Activated CD4-positive, alpha-beta T cell treated with anti-CD3 and anti-CD28 coated beads, Interleukin-2, amount 10 ng/mL, durations not matched to agents 7 days and 5 days (primary cell): ENCODE results near the gene UGT1A4. TPM values are rescaled to one million over a fixed set of nuclear protein-coding genes. Genes with fewer than 3 reads are reported as not detected.

Experiments
- CTCF ChIA-PET: fragments of 350-600 bp; sonication (Branson Sonifier 250); formaldehyde crosslinking; loops from one replicate; lab custom pipeline; 2021; ENCODE audit warnings: antibody characterized with exemption; lab: Charles Lee
- POLR2A ChIA-PET: fragments of 350-600 bp; sonication (Branson Sonifier 250); formaldehyde crosslinking; loops from one replicate; lab custom pipeline; 2021; ENCODE audit warnings: antibody characterized with exemption; lab: Charles Lee
- DNase-seq: peaks from one replicate; pipeline ENCODE4 v3.0.0-alpha.2; 2020
- H3K27ac Mint-ChIP-seq: one replicate; pipeline ENCODE4 v1.8.0; 2021; ENCODE audit warnings: mild to moderate bottlenecking, moderate library complexity, mixed read lengths
- H3K27me3 Mint-ChIP-seq: one replicate; pipeline ENCODE4 v1.8.0; 2021; ENCODE audit warnings: mixed read lengths
- H3K36me3 Mint-ChIP-seq: one replicate; pipeline ENCODE4 v1.8.0; 2021; ENCODE audit warnings: low read depth, mixed read lengths
- H3K4me1 Mint-ChIP-seq: one replicate; pipeline ENCODE4 v1.8.0; 2021; ENCODE audit warnings: mixed read lengths
- H3K4me3 Mint-ChIP-seq: one replicate; pipeline ENCODE4 v1.8.0; 2021; ENCODE audit warnings: mild to moderate bottlenecking, moderate library complexity, mixed read lengths
- H3K9me3 Mint-ChIP-seq: one replicate; pipeline ENCODE4 v1.8.0; 2021; ENCODE audit warnings: mixed read lengths
- total RNA-seq, 2 experiments: library from RNA; stranded (reverse); gene quantifications; one replicate each; pipeline ENCODE4 v1.2.3, GENCODE V29; 2021

UGT1A4 gene
- total RNA-seq, 2 experiments from 2014 or later = not detected

- Mint-ChIP-seq H3K9me3 (no peaks in the 10 kb centered on the region), H3K4me1 (no peaks in the 10 kb centered on the region), H3K4me3 (no peak overlapping the region), H3K27me3 (peaks cover 21% of the 10 kb centered on the region), H3K27ac (no peak overlapping the region), H3K36me3 (no peaks in the 10 kb centered on the region)
- ChIA-PET CTCF (no interaction called here), POLR2A (no interaction called here)
- no peak for DNase-seq
Measured at GRCh38 chr2:233764264-233764663, 45.7 kb downstream of the UGT1A4 start.

- Mint-ChIP-seq H3K36me3 (no peaks in the 10 kb centered on the region), H3K9me3 (no peaks in the 10 kb centered on the region), H3K27ac (no peak overlapping the region), H3K27me3 (peaks cover 22% of the 10 kb centered on the region), H3K4me1 (no peaks in the 10 kb centered on the region), H3K4me3 (no peak overlapping the region)
- CTCF ChIA-PET = no interaction called here
- POLR2A ChIA-PET = no interaction called here
- no peak for DNase-seq
Measured at GRCh38 chr2:233764761-233765160, 46.2 kb downstream of the UGT1A4 start.

- H3K27me3 Mint-ChIP-seq = peaks cover 27% of the 10 kb centered on the region
- H3K4me3 Mint-ChIP-seq = no peak overlapping the region
- ChIA-PET CTCF (no interaction called here), POLR2A (no interaction called here)
- no peaks in the 10 kb centered on the region for H3K36me3 Mint-ChIP-seq
- no peak overlapping the region for H3K27ac Mint-ChIP-seq
- H3K4me1 Mint-ChIP-seq = no peaks in the 10 kb centered on the region
- no peaks in the 10 kb centered on the region for H3K9me3 Mint-ChIP-seq
- no peak for DNase-seq
Measured at GRCh38 chr2:233766416-233766815, 47.9 kb downstream of the UGT1A4 start.

GRCh38 chr2:233768076-233768475, 49.5 kb downstream of the UGT1A4 start:
- Mint-ChIP-seq H3K9me3 (no peaks in the 10 kb centered on the region), H3K4me3 (no peak overlapping the region), H3K4me1 (no peaks in the 10 kb centered on the region), H3K36me3 (no peaks in the 10 kb centered on the region), H3K27ac (no peak overlapping the region), H3K27me3 (peaks cover 25% of the 10 kb centered on the region)
- CTCF ChIA-PET = no interaction called here
- no peak for DNase-seq
- POLR2A ChIA-PET = no interaction called here

- no peak for DNase-seq
- CTCF ChIA-PET = no interaction called here
- Mint-ChIP-seq H3K9me3 (no peaks in the 10 kb centered on the region), H3K27ac (no peak overlapping the region), H3K4me1 (no peaks in the 10 kb centered on the region), H3K27me3 (peaks cover 16% of the 10 kb centered on the region), H3K4me3 (no peak overlapping the region), H3K36me3 (no peaks in the 10 kb centered on the region)
- POLR2A ChIA-PET = no interaction called here
Measured at GRCh38 chr2:233769260-233769659, 50.7 kb downstream of the UGT1A4 start.

GRCh38 chr2:233772153-233772552, 53.6 kb downstream of the UGT1A4 start:
- no peaks in the 10 kb centered on the region for H3K4me1 Mint-ChIP-seq
- CTCF ChIA-PET = no interaction called here

GRCh38 chr2:233772583-233772982, 54.0 kb downstream of the UGT1A4 start:
- DNase-seq = no peak
- H3K36me3 Mint-ChIP-seq = no peaks in the 10 kb centered on the region
- H3K9me3 Mint-ChIP-seq = peaks cover 3% of the 10 kb centered on the region
- no peak overlapping the region for H3K27ac Mint-ChIP-seq
- H3K4me3 Mint-ChIP-seq = no peak overlapping the region
- no peaks in the 10 kb centered on the region for H3K4me1 Mint-ChIP-seq
- ChIA-PET POLR2A (no interaction called here), CTCF (no interaction called here)
- H3K27me3 Mint-ChIP-seq = peaks cover 13% of the 10 kb centered on the region

More at GRCh38 chr2:233772153-233772552, 53.6 kb downstream of the UGT1A4 start:
- no peak for DNase-seq
- Mint-ChIP-seq H3K36me3 (no peaks in the 10 kb centered on the region), H3K9me3 (peaks cover 3% of the 10 kb centered on the region), H3K4me3 (no peak overlapping the region), H3K27me3 (peaks cover 14% of the 10 kb centered on the region), H3K27ac (no peak overlapping the region)
- POLR2A ChIA-PET = no interaction called here

- Mint-ChIP-seq H3K36me3 (no peaks in the 10 kb centered on the region), H3K27ac (no peak overlapping the region), H3K4me1 (no peaks in the 10 kb centered on the region), H3K4me3 (no peak overlapping the region), H3K9me3 (peaks cover 3% of the 10 kb centered on the region), H3K27me3 (peaks cover 10% of the 10 kb centered on the region)
- CTCF ChIA-PET = interaction anchor here (1.3 kb wide), 1 partner anchor 40 kb away, joined by 3 read pairs; no protein-coding TSS in a partner anchor
- DNase-seq = no peak
- POLR2A ChIA-PET = no interaction called here
Measured at GRCh38 chr2:233773854-233774253, 55.3 kb downstream of the UGT1A4 start.

GRCh38 chr2:233775414-233775813, 56.9 kb downstream of the UGT1A4 start:
- CTCF ChIA-PET = no interaction called here
- POLR2A ChIA-PET = no interaction called here
- Mint-ChIP-seq H3K4me1 (no peaks in the 10 kb centered on the region), H3K36me3 (no peaks in the 10 kb centered on the region), H3K4me3 (no peak overlapping the region), H3K27ac (no peak overlapping the region), H3K27me3 (peaks cover 8% of the 10 kb centered on the region), H3K9me3 (peaks cover 3% of the 10 kb centered on the region)
- DNase-seq = no peak

GRCh38 chr2:233778030-233778429, 59.5 kb downstream of the UGT1A4 start, which contains the start of gene MROH2A:
MROH2A (plus strand) TSS chr2:233778330; CDS start chr2:233779359, 1,029 bp downstream.
- H3K9me3 Mint-ChIP-seq = peaks cover 3% of the 10 kb centered on the region
- CTCF ChIA-PET = interaction anchor here (0.5 kb wide), 1 partner anchor 239 kb away, joined by 3 read pairs; no protein-coding TSS in a partner anchor

GRCh38 chr2:233779722-233780121, 61.2 kb downstream of the UGT1A4 start:
- peaks cover 20% of the 10 kb centered on the region for H3K27me3 Mint-ChIP-seq
- no peaks in the 10 kb centered on the region for H3K4me1 Mint-ChIP-seq
- no peak overlapping the region for H3K27ac Mint-ChIP-seq
- H3K4me3 Mint-ChIP-seq = no peak overlapping the region
- ChIA-PET POLR2A (no interaction called here), CTCF (no interaction called here)
- peaks cover 3% of the 10 kb centered on the region for H3K9me3 Mint-ChIP-seq
- H3K36me3 Mint-ChIP-seq = no peaks in the 10 kb centered on the region
- DNase-seq = no peak

More at GRCh38 chr2:233778030-233778429, 59.5 kb downstream of the UGT1A4 start, which contains the start of gene MROH2A:
- DNase-seq = no peak
- H3K27me3 Mint-ChIP-seq = peaks cover 19% of the 10 kb centered on the region
- H3K27ac Mint-ChIP-seq = no peak within 1 kb of the TSS
- no peaks in the 10 kb centered on the region for H3K36me3 Mint-ChIP-seq
- POLR2A ChIA-PET = no interaction called here
- H3K4me3 Mint-ChIP-seq = no peak within 1 kb of the TSS
- H3K4me1 Mint-ChIP-seq = no peaks in the 10 kb centered on the region

GRCh38 chr2:233780771-233781170, 62.2 kb downstream of the UGT1A4 start:
- H3K4me1 Mint-ChIP-seq = no peaks in the 10 kb centered on the region
- no peaks in the 10 kb centered on the region for H3K36me3 Mint-ChIP-seq
- H3K4me3 Mint-ChIP-seq = no peak overlapping the region
- peaks cover 3% of the 10 kb centered on the region for H3K9me3 Mint-ChIP-seq
- ChIA-PET CTCF (interaction anchor here (1.0 kb wide), 1 partner anchor 25 kb away, joined by 3 read pairs; no protein-coding TSS in a partner anchor), POLR2A (no interaction called here)
- H3K27ac Mint-ChIP-seq = no peak overlapping the region
- DNase-seq = no peak
- peaks cover 18% of the 10 kb centered on the region for H3K27me3 Mint-ChIP-seq

- H3K27ac Mint-ChIP-seq = no peak overlapping the region
- DNase-seq = no peak
- ChIA-PET POLR2A (no interaction called here), CTCF (no interaction called here)
- no peak overlapping the region for H3K4me3 Mint-ChIP-seq
- H3K9me3 Mint-ChIP-seq = no peaks in the 10 kb centered on the region
- no peaks in the 10 kb centered on the region for H3K27me3 Mint-ChIP-seq
- no peaks in the 10 kb centered on the region for H3K4me1 Mint-ChIP-seq
- no peaks in the 10 kb centered on the region for H3K36me3 Mint-ChIP-seq
Measured at GRCh38 chr2:233789554-233789953, 71.0 kb downstream of the UGT1A4 start.
